PFSK-1 (cell line): ENCODE data around the gene POLE.

Source experiments
- FOXP2 ChIP-seq: optimal IDR thresholded peaks from 2 replicates; pipeline ENCODE3; 2011; ENCODE audit warnings: borderline replicate concordance, control low read depth, inconsistent platforms; ENCODE audit not compliant: insufficient read depth; ENCODE audit errors: extremely low read length, extremely low read depth
- POLR2AphosphoS5 ChIP-seq: IDR thresholded peaks from 2 replicates; pipeline ENCODE4 v1.6.1; 2012; ENCODE audit warnings: low read depth, mild to moderate bottlenecking, control low read depth, low read length, moderate library complexity
- REST ChIP-seq, 2 experiments: IDR thresholded peaks; 2 replicates each; pipeline versions ENCODE4 v1.6.1 to v1.8.0; 2011 to 2012; ENCODE audit warnings: low read depth in 2 of 2, low read length in 2 of 2, control low read depth in 1 of 2, inconsistent platforms in 1 of 2, mild to moderate bottlenecking in 1 of 2, moderate library complexity in 1 of 2; ENCODE audit not compliant: insufficient read depth in 1 of 2
- SIN3A ChIP-seq: IDR thresholded peaks from 2 replicates; pipeline ENCODE4 v1.6.1; 2012; ENCODE audit warnings: mild to moderate bottlenecking, low read length, moderate library complexity, borderline replicate concordance; ENCODE audit not compliant: insufficient read depth
- TAF1 ChIP-seq: IDR thresholded peaks from 2 replicates; pipeline ENCODE4 v1.6.1; 2012; ENCODE audit warnings: low read length, control low read depth, borderline replicate concordance; ENCODE audit not compliant: insufficient read depth

The POLE gene

DNA sequence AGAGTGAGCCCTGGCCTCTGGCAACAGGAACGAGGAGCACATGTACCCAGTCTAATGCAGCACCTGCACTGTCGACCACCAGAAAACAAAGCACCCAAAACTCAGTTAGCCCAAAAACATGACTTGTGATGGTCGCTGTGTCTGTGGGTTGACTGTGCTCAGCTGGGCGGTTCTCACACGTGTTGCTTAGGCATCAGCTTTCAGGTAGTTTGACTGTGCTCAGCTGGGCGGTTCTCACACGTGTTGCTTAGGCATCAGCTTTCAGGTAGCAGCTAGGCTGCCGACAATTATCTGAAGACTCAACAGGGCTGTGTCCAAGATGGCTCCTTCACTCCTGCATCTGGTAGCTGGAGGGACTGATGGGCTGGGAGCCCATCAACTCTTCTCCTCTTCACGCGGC, 75.5 kb downstream of the POLE start:
- TF ChIP-seq REST (IDR thresholded peaks at IDR 0.05; ENCODE audit: insufficient read depth in 1 of 2, low read depth in 2 of 2, low read length in 2 of 2) (no peak), POLR2AphosphoS5 (no peak)

- TF ChIP-seq REST (IDR thresholded peaks at IDR 0.05; ENCODE audit: insufficient read depth in 1 of 2, low read depth in 2 of 2, low read length in 2 of 2) (no peak), SIN3A (no peak)
Observed at GRCh38 chr12:132610866-132611602, 76.1 kb downstream of the POLE start.

GRCh38 chr12:132610051-132610759, 76.9 kb downstream of the POLE start, which contains the start of gene LRCOL1:
LRCOL1 (minus strand) TSS chr12:132610582; CDS start chr12:132606251, 4,331 bp downstream.
- TF ChIP-seq FOXP2 (no peak), SIN3A (no peak), REST (IDR thresholded peaks at IDR 0.05; ENCODE audit: insufficient read depth in 1 of 2, low read depth in 2 of 2, low read length in 2 of 2) (no peak), POLR2AphosphoS5 (no peak), TAF1 (no peak)

GRCh38 chr12:132608231-132609171, 78.6 kb downstream of the POLE start:
- no peak for TF ChIP-seq REST (IDR thresholded peaks at IDR 0.05; ENCODE audit: insufficient read depth in 1 of 2, low read depth in 2 of 2, low read length in 2 of 2)
- no peak for TF ChIP-seq SIN3A
- TF ChIP-seq POLR2AphosphoS5, result no peak
